K562 (cell line): ENCODE measurements around the gene NRM. TPM values are rescaled to one million over a fixed set of nuclear protein-coding genes. Genes with fewer than 3 reads are reported as not detected.
A peak's percentile ranks its signal among the peaks of the same experiment; 100 is the strongest.

Experiments
- ETS2 ChIP-seq: IDR thresholded peaks from 2 replicates; pipeline ENCODE4 v1.6.1; 2016; ENCODE audit warnings: borderline replicate concordance, missing genetic modification characterization, mild to moderate bottlenecking, moderate library complexity, missing compliant biosample characterization; ENCODE audit not compliant: poor library complexity, severe bottlenecking
- FOXP1 ChIP-seq: sonication (generic); formaldehyde crosslinking; IDR thresholded peaks from 2 replicates; pipeline ENCODE4 v1.8.0; 2022; ENCODE audit warnings: mild to moderate bottlenecking, missing genetic modification reagents
- GATAD2B ChIP-seq: fragments of 450-650 bp; IDR thresholded peaks from 2 replicates; pipeline ENCODE4 v1.6.1; 2017; ENCODE audit warnings: mild to moderate bottlenecking, borderline replicate concordance
- HDAC2 ChIP-seq: fragments of 450-650 bp; IDR thresholded peaks from 2 replicates; pipeline ENCODE4 v1.6.1; 2016; ENCODE audit warnings: mild to moderate bottlenecking
- HDAC3 ChIP-seq: fragments of 450-650 bp; IDR thresholded peaks from 2 replicates; pipeline ENCODE4 v1.6.1; 2018; ENCODE audit warnings: borderline replicate concordance, mild to moderate bottlenecking, moderate library complexity; ENCODE audit not compliant: partially characterized antibody
- KDM4B ChIP-seq, 2 experiments: fragments of 450-650 bp in 1 of 2; sonication (generic) in 1 of 2; IDR thresholded peaks; 2 replicates each; pipeline ENCODE4 v1.6.1; 2016 to 2017; ENCODE audit warnings: borderline replicate concordance in 2 of 2, antibody characterized with exemption in 1 of 2, low read depth in 1 of 2, mild to moderate bottlenecking in 1 of 2
- NFE2 ChIP-seq: IDR thresholded peaks from 2 replicates; pipeline ENCODE4 v1.6.1; 2014; ENCODE audit warnings: antibody characterized with exemption, low read depth
- PRMT5 ChIP-seq: sonication (generic); formaldehyde crosslinking; IDR thresholded peaks from 2 replicates; pipeline ENCODE4 v1.5.0; 2020; ENCODE audit warnings: missing genetic modification reagents
- RB1 ChIP-seq: fragments of 450-650 bp; IDR thresholded peaks from 2 replicates; pipeline ENCODE4 v1.6.1; 2017; ENCODE audit warnings: low read depth, mild to moderate bottlenecking
- RBM22 ChIP-seq: fragments of 200-400 bp; formaldehyde crosslinking; IDR thresholded peaks from 2 replicates; pipeline ENCODE4 v1.6.1; 2018; ENCODE audit warnings: low read length, low read depth; ENCODE audit not compliant: poor library complexity, severe bottlenecking
- SLC30A9 ChIP-seq: fragments of 250-450 bp; sonication (Bioruptor Pico); IDR thresholded peaks from 2 replicates; pipeline ENCODE4 v1.8.0; 2022; ENCODE audit warnings: mild to moderate bottlenecking, moderate library complexity
- SP2 ChIP-seq: IDR thresholded peaks from 2 replicates; pipeline ENCODE4 v1.6.1; 2011; ENCODE audit warnings: mild to moderate bottlenecking, low read depth, low read length, moderate library complexity; ENCODE audit not compliant: poor library complexity, severe bottlenecking; ENCODE audit errors: extremely low read depth
- U2AF2 ChIP-seq: fragments of 200-400 bp; formaldehyde crosslinking; optimal IDR thresholded peaks from 2 replicates; pipeline ENCODE3; 2017; ENCODE audit warnings: low read depth, mild to moderate bottlenecking, low read length
- ZBED1 ChIP-seq: IDR thresholded peaks from 2 replicates; pipeline ENCODE4 v1.6.1; 2014
- ZNF143 ChIP-seq: sonication (generic); formaldehyde crosslinking; IDR thresholded peaks from 2 replicates; pipeline ENCODE4 v1.9.0; 2022; ENCODE audit warnings: mild to moderate bottlenecking, missing genetic modification reagents
- polyA plus RNA-seq, 8 experiments: library from polyadenylated mRNA; depleted of rRNA in 4 of 8; stranded (reverse) in 5 of 8; unstranded in 3 of 8; fragments of >200 nt; fragmentation: Nextera tagmentation in 2 of 8; fragmentation: Illumina TruSeq in 1 of 8; extraction: Ambion mirVana in 2 of 8; extraction: Trizol in 1 of 8; gene quantifications; 2 replicates each; pipeline versions ENCODE4 v1.2.1 to v1.2.3, GENCODE V29; 2011 to 2014; ENCODE audit warnings: inconsistent platforms in 1 of 8, missing spikeins in 1 of 8
- total RNA-seq, 7 experiments: library from RNA; depleted of rRNA in 6 of 7; stranded (reverse); fragments of >200 nt in 6 of 7; fragmentation: Illumina TruSeq in 2 of 7; extraction: Trizol in 2 of 7; gene quantifications; 2 replicates each; pipeline versions ENCODE4 v1.2.1 to v1.2.3, GENCODE V29; 2011 to 2021; ENCODE audit warnings: low replicate concordance in 1 of 7
- TF ChIP-seq, protein P1 (sequence below): fragments of 450-650 bp; IDR thresholded peaks from 2 replicates; pipeline ENCODE4 v1.7.0; 2016; ENCODE audit warnings: borderline replicate concordance
- TF ChIP-seq, protein P2 (sequence below): fragments of 450-650 bp; conservative IDR thresholded peaks from 2 replicates; pipeline ENCODE4 v1.6.1; 2016; ENCODE audit warnings: missing genetic modification characterization, low read depth, mild to moderate bottlenecking, control low read depth, missing compliant biosample characterization
- TF ChIP-seq, protein P3 (sequence below): sonication (generic); formaldehyde crosslinking; IDR thresholded peaks from 2 replicates; pipeline ENCODE4 v1.8.1; 2023; ENCODE audit warnings: mild to moderate bottlenecking, missing genetic modification reagents
- TF ChIP-seq, protein P4 (sequence below): sonication (generic); formaldehyde crosslinking; IDR thresholded peaks from 2 replicates; pipeline ENCODE4 v1.5.0; 2020; ENCODE audit warnings: missing genetic modification reagents
- TF ChIP-seq, protein P5 (sequence below): sonication (generic); formaldehyde crosslinking; IDR thresholded peaks from 2 replicates; pipeline ENCODE4 v1.8.1; 2022; ENCODE audit warnings: missing genetic modification reagents

NRM gene
- total and polyA plus RNA-seq, 9 of the 15 experiments (the other 6 are each of a cell fraction or from before 2014, with no cell fraction given), result 9.7 to 58.2 (median 18.1) TPM

DNA sequence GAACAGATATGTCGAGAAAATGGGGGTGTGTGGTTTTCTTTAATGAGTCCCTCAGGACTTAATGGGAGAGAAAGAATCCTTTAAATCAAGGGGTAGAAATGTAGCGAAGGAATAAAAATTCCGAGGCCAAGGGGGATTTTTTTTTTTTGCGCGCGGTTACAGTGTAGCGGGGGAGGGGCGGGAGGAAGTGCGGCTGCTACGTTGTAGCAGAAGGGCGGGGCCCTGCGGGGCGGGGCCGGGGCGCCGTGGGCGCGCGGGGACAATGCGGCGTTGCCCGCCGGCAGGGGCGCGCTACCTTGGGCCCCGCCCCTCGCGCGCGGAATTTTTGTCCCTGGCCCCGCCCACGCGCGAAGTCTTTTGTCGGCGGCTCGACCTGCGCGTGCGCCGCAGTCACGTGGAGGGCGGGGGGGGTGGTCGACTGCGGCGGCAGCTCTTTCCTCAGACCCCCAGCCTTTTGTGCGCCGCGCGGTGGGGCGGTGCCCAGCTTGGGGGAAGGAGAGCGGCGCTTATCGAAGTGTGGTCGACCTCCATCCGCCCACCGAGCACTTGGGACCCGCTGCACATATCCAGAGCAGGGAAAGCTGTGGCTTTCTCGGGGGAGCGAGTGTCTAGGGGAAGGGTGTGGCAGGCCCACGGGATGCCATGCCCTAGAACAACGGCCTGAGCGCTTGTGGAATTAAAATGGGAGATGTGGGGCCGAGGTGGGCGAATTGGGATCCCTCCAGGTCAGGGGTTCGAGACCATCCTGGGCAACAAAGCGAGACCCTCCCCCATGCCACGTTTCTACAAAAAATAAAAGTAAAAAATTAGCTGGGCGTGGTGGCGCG lies 30.6 kb upstream of the NRM start (continued):
- TF ChIP-seq, protein P1, sequence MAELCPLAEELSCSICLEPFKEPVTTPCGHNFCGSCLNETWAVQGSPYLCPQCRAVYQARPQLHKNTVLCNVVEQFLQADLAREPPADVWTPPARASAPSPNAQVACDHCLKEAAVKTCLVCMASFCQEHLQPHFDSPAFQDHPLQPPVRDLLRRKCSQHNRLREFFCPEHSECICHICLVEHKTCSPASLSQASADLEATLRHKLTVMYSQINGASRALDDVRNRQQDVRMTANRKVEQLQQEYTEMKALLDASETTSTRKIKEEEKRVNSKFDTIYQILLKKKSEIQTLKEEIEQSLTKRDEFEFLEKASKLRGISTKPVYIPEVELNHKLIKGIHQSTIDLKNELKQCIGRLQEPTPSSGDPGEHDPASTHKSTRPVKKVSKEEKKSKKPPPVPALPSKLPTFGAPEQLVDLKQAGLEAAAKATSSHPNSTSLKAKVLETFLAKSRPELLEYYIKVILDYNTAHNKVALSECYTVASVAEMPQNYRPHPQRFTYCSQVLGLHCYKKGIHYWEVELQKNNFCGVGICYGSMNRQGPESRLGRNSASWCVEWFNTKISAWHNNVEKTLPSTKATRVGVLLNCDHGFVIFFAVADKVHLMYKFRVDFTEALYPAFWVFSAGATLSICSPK, result no peak
- TF ChIP-seq NFE2 (no peak), ZNF143 (CRISPR knock-in tag) (peak; percentile 13; the same call in 1 of the 2 replicates), SLC30A9 (CRISPR knock-in tag) (peak; percentile 37; the same call in 1 of the 2 replicates), ZBED1 (no peak), SP2 (no peak), HDAC3 (no peak), RBM22 (peak; percentile 91), KDM4B (IDR thresholded peaks at IDR 0.05; ENCODE audit: borderline replicate concordance in 2 of 2, low read depth in 1 of 2) (no peak), GATAD2B (peak; percentile 94; the same call in 1 of the 2 replicates), HDAC2 (no peak; the same call in 1 of the 2 replicates), PRMT5 (CRISPR knock-in tag) (no peak), RB1 (peak; percentile 98), ETS2 (tag) (no peak), U2AF2 (no peak), FOXP1 (CRISPR knock-in tag) (peak; percentile 49)
- TF ChIP-seq, protein P2, sequence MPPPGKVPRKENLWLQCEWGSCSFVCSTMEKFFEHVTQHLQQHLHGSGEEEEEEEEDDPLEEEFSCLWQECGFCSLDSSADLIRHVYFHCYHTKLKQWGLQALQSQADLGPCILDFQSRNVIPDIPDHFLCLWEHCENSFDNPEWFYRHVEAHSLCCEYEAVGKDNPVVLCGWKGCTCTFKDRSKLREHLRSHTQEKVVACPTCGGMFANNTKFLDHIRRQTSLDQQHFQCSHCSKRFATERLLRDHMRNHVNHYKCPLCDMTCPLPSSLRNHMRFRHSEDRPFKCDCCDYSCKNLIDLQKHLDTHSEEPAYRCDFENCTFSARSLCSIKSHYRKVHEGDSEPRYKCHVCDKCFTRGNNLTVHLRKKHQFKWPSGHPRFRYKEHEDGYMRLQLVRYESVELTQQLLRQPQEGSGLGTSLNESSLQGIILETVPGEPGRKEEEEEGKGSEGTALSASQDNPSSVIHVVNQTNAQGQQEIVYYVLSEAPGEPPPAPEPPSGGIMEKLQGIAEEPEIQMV, result no peak
- TF ChIP-seq, protein P3, sequence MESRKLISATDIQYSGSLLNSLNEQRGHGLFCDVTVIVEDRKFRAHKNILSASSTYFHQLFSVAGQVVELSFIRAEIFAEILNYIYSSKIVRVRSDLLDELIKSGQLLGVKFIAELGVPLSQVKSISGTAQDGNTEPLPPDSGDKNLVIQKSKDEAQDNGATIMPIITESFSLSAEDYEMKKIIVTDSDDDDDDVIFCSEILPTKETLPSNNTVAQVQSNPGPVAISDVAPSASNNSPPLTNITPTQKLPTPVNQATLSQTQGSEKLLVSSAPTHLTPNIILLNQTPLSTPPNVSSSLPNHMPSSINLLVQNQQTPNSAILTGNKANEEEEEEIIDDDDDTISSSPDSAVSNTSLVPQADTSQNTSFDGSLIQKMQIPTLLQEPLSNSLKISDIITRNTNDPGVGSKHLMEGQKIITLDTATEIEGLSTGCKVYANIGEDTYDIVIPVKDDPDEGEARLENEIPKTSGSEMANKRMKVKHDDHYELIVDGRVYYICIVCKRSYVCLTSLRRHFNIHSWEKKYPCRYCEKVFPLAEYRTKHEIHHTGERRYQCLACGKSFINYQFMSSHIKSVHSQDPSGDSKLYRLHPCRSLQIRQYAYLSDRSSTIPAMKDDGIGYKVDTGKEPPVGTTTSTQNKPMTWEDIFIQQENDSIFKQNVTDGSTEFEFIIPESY (CRISPR knock-in tag), result no peak
- TF ChIP-seq, protein P4, sequence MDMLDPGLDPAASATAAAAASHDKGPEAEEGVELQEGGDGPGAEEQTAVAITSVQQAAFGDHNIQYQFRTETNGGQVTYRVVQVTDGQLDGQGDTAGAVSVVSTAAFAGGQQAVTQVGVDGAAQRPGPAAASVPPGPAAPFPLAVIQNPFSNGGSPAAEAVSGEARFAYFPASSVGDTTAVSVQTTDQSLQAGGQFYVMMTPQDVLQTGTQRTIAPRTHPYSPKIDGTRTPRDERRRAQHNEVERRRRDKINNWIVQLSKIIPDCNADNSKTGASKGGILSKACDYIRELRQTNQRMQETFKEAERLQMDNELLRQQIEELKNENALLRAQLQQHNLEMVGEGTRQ (CRISPR knock-in tag), result peak; percentile 99
- TF ChIP-seq, protein P5, sequence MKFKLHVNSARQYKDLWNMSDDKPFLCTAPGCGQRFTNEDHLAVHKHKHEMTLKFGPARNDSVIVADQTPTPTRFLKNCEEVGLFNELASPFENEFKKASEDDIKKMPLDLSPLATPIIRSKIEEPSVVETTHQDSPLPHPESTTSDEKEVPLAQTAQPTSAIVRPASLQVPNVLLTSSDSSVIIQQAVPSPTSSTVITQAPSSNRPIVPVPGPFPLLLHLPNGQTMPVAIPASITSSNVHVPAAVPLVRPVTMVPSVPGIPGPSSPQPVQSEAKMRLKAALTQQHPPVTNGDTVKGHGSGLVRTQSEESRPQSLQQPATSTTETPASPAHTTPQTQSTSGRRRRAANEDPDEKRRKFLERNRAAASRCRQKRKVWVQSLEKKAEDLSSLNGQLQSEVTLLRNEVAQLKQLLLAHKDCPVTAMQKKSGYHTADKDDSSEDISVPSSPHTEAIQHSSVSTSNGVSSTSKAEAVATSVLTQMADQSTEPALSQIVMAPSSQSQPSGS (CRISPR knock-in tag), result no peak
